Measurements from ENCODE around the gene KRTAP20-4. TPM values are rescaled to one million over a fixed set of nuclear protein-coding genes. Genes with fewer than 3 reads are reported as not detected.

KRTAP20-4 gene
- not detected in 2 replicates for total RNA-seq

- DNase-seq (ENCODE audit: low read depth in 2 of 2), result no peak
Measured at GRCh38 chr21:30620522-30620921, at the start of gene KRTAP20-4. Gene KRTAP20-4 (plus strand): TSS chr21:30620627.

- no peak for DNase-seq (ENCODE audit: low read depth in 2 of 2)
Measured at GRCh38 chr21:30577766-30578165, 42.7 kb upstream of the KRTAP20-4 start.

- DNase-seq (ENCODE audit: low read depth in 2 of 2), result no peak
Measured at GRCh38 chr21:30579346-30579745, 41.1 kb upstream of the KRTAP20-4 start.

- no peak for DNase-seq (ENCODE audit: low read depth in 2 of 2)
Measured at GRCh38 chr21:30580132-30580531, 40.3 kb upstream of the KRTAP20-4 start.

GRCh38 chr21:30582870-30583269 is 37.6 kb upstream of the KRTAP20-4 start:
- DNase-seq (ENCODE audit: low read depth in 2 of 2), result no peak

- DNase-seq (ENCODE audit: low read depth in 2 of 2), result no peak
Measured at GRCh38 chr21:30590297-30590696, 30.1 kb upstream of the KRTAP20-4 start, which contains the start of gene KRTAP22-2. Gene KRTAP22-2 (minus strand): TSS chr21:30590397.

- DNase-seq (ENCODE audit: low read depth in 2 of 2), result no peak
Measured at GRCh38 chr21:30592140-30592539, 28.3 kb upstream of the KRTAP20-4 start, which contains the start of gene KRTAP6-3. Gene KRTAP6-3 (plus strand): TSS chr21:30592440. CDS start chr21:30592446, 6 bp downstream.

GRCh38 chr21:30598802-30599201 is 21.6 kb upstream of the KRTAP20-4 start, which contains the start of gene KRTAP6-2:
Gene KRTAP6-2 (minus strand): TSS chr21:30598902. CDS start chr21:30598874, 28 bp downstream.
- no peak for DNase-seq (ENCODE audit: low read depth in 2 of 2)

- no peak for DNase-seq (ENCODE audit: low read depth in 2 of 2)
Measured at GRCh38 chr21:30600787-30601186, 19.6 kb upstream of the KRTAP20-4 start, which contains the start of gene KRTAP22-1. Gene KRTAP22-1 (plus strand): TSS chr21:30601087.

- DNase-seq (ENCODE audit: low read depth in 2 of 2), result no peak
Measured at GRCh38 chr21:30605968-30606367, 14.5 kb upstream of the KRTAP20-4 start.

GRCh38 chr21:30612132-30612531 is 8.3 kb upstream of the KRTAP20-4 start:
- no peak for DNase-seq (ENCODE audit: low read depth in 2 of 2)

GRCh38 chr21:30613836-30614235 is 6.6 kb upstream of the KRTAP20-4 start, which contains the start of gene KRTAP6-1:
Gene KRTAP6-1 (minus strand): TSS chr21:30613930. CDS start chr21:30613904, 26 bp downstream.
- no peak for DNase-seq (ENCODE audit: low read depth in 2 of 2)

- DNase-seq (ENCODE audit: low read depth in 2 of 2), result no peak
Measured at GRCh38 chr21:30615199-30615598, 5.2 kb upstream of the KRTAP20-4 start.

GRCh38 chr21:30616125-30616524 is 4.3 kb upstream of the KRTAP20-4 start, which contains the start of gene KRTAP20-1:
Gene KRTAP20-1 (plus strand): TSS chr21:30616425. CDS start chr21:30616455, 30 bp downstream.
- no peak for DNase-seq (ENCODE audit: low read depth in 2 of 2)

GRCh38 chr21:30620080-30620479 is 347 bp upstream of the KRTAP20-4 start:
- no peak for DNase-seq (ENCODE audit: low read depth in 2 of 2)

- no peak for DNase-seq (ENCODE audit: low read depth in 2 of 2)
Measured at GRCh38 chr21:30623362-30623761, 2.9 kb downstream of the KRTAP20-4 start.

- no peak for DNase-seq (ENCODE audit: low read depth in 2 of 2)
Measured at GRCh38 chr21:30625449-30626165, 5.2 kb downstream of the KRTAP20-4 start.

- no peak for DNase-seq (ENCODE audit: low read depth in 2 of 2)
Measured at GRCh38 chr21:30628109-30628508, 7.7 kb downstream of the KRTAP20-4 start.

- no peak for DNase-seq (ENCODE audit: low read depth in 2 of 2)
Measured at GRCh38 chr21:30629200-30629599, 8.8 kb downstream of the KRTAP20-4 start.

GRCh38 chr21:30634906-30635305 is 14.5 kb downstream of the KRTAP20-4 start, which contains the start of gene KRTAP20-2:
Gene KRTAP20-2 (plus strand): TSS chr21:30635206. CDS start chr21:30635264, 58 bp downstream.
- no peak for DNase-seq (ENCODE audit: low read depth in 2 of 2)

- DNase-seq (ENCODE audit: low read depth in 2 of 2), result no peak
Measured at GRCh38 chr21:30638686-30639085, 18.3 kb downstream of the KRTAP20-4 start.

- no peak for DNase-seq (ENCODE audit: low read depth in 2 of 2)
Measured at GRCh38 chr21:30642564-30642963, 22.1 kb downstream of the KRTAP20-4 start, which contains the start of gene KRTAP20-3. Gene KRTAP20-3 (plus strand): TSS chr21:30642864.
